Liver (tissue), 9 donors: Measurements from ENCODE around the gene ZNF33B. TPM values are rescaled to one million over a fixed set of nuclear protein-coding genes. Genes with fewer than 3 reads are reported as not detected.

Experiments
- DNase-seq: peaks from one replicate; pipeline ENCODE4 v3.0.0-alpha.2; 2017; ENCODE audit warnings: low spot score
- H3K27ac ChIP-seq, 2 donors: one replicate each; pipeline ENCODE4 v1.7.0; 2013; ENCODE audit warnings: inconsistent platforms in 2 of 2, low read length in 2 of 2, control low read depth in 1 of 2, low read depth in 1 of 2, mild to moderate bottlenecking in 1 of 2
- H3K27me3 ChIP-seq, 4 donors: one replicate each; pipeline versions ENCODE4 v1.6.1 to v1.7.0; 2013; ENCODE audit warnings: low read length in 3 of 4, inconsistent platforms in 1 of 4, mild to moderate bottlenecking in 1 of 4, moderate library complexity in 1 of 4; ENCODE audit not compliant: control insufficient read depth in 4 of 4, insufficient read depth in 4 of 4
- H3K36me3 ChIP-seq, 4 donors: one replicate each; pipeline versions ENCODE4 v1.6.1 to v1.7.0; 2013; ENCODE audit warnings: low read length in 3 of 4, mild to moderate bottlenecking in 3 of 4, low read depth in 1 of 4, moderate library complexity in 1 of 4; ENCODE audit not compliant: control insufficient read depth in 4 of 4, insufficient read depth in 3 of 4
- H3K4me1 ChIP-seq, 4 donors: one replicate each; pipeline versions ENCODE4 v1.6.1 to v1.7.0; 2013; ENCODE audit warnings: low read length in 3 of 4, mild to moderate bottlenecking in 3 of 4, moderate library complexity in 1 of 4; ENCODE audit not compliant: control insufficient read depth in 4 of 4, insufficient read depth in 4 of 4
- H3K4me3 ChIP-seq, 3 donors: one replicate each; pipeline versions ENCODE4 v1.6.1 to v1.7.0; 2013; ENCODE audit warnings: low read length in 3 of 3, control low read depth in 1 of 3, low read depth in 1 of 3, mild to moderate bottlenecking in 1 of 3
- H3K9ac ChIP-seq, 2 donors: one replicate each; pipeline ENCODE4 v1.7.0; 2013; ENCODE audit warnings: low read length in 2 of 2, mild to moderate bottlenecking in 2 of 2, moderate library complexity in 2 of 2, control low read depth in 1 of 2, low read depth in 1 of 2
- H3K9me3 ChIP-seq, 4 donors: one replicate each; pipeline versions ENCODE4 v1.6.1 to v1.7.0; 2013; ENCODE audit warnings: low read length in 3 of 4; ENCODE audit not compliant: control insufficient read depth in 4 of 4
- ATF3 ChIP-seq: IDR thresholded peaks from 2 replicates; pipeline ENCODE4 v1.6.1; 2016; ENCODE audit warnings: antibody characterized with exemption
- CTCF ChIP-seq: fragments of 150-350 bp; IDR thresholded peaks from 2 replicates; pipeline ENCODE4 v1.5.1; 2017; ENCODE audit warnings: improper control_type of control experiment, low read depth, low read length; ENCODE audit not compliant: missing input control
- EGR1 ChIP-seq, 2 donors: IDR thresholded peaks; 2 replicates each; pipeline ENCODE4 v1.6.1; 2016 to 2018; ENCODE audit warnings: antibody characterized with exemption in 2 of 2, low read depth in 2 of 2
- FOXA1 ChIP-seq: IDR thresholded peaks from 2 replicates; pipeline ENCODE4 v1.6.1; 2016; ENCODE audit warnings: antibody characterized with exemption
- FOXA2 ChIP-seq: IDR thresholded peaks from 2 replicates; pipeline ENCODE4 v1.6.1; 2016; ENCODE audit warnings: antibody characterized with exemption
- GABPA ChIP-seq, 2 donors: IDR thresholded peaks in 1 of 2; conservative IDR thresholded peaks in 1 of 2; 2 replicates each; pipeline ENCODE4 v1.6.1; 2016; ENCODE audit warnings: antibody characterized with exemption in 2 of 2, mild to moderate bottlenecking in 1 of 2, moderate library complexity in 1 of 2
- HNF4A ChIP-seq, 2 donors: conservative IDR thresholded peaks; 2 replicates each; pipeline ENCODE4 v1.6.1; 2016; ENCODE audit warnings: antibody characterized with exemption in 2 of 2, mild to moderate bottlenecking in 2 of 2
- HNF4G ChIP-seq: IDR thresholded peaks from 2 replicates; pipeline ENCODE4 v1.6.1; 2016; ENCODE audit warnings: antibody characterized with exemption
- JUND ChIP-seq, 2 donors: IDR thresholded peaks; 2 replicates each; pipeline ENCODE4 v1.6.1; 2016; ENCODE audit warnings: antibody characterized with exemption in 2 of 2
- MAX ChIP-seq: IDR thresholded peaks from 2 replicates; pipeline ENCODE4 v1.6.1; 2016; ENCODE audit warnings: antibody characterized with exemption
- NR2F2 ChIP-seq: IDR thresholded peaks from 2 replicates; pipeline ENCODE4 v1.6.1; 2016; ENCODE audit warnings: antibody characterized with exemption
- RAD21 ChIP-seq, 2 donors: IDR thresholded peaks; 2 replicates each; pipeline ENCODE4 v1.6.1; 2016; ENCODE audit warnings: antibody characterized with exemption in 2 of 2, mild to moderate bottlenecking in 2 of 2
- REST ChIP-seq: IDR thresholded peaks from 2 replicates; pipeline ENCODE4 v1.6.1; 2016; ENCODE audit warnings: antibody characterized with exemption, mild to moderate bottlenecking
- RXRA ChIP-seq, 2 donors: IDR thresholded peaks; 2 replicates each; pipeline ENCODE4 v1.6.1; 2017 to 2018; ENCODE audit warnings: antibody characterized with exemption in 2 of 2, mild to moderate bottlenecking in 1 of 2
- SP1 ChIP-seq: IDR thresholded peaks from 2 replicates; pipeline ENCODE4 v1.6.1; 2018; ENCODE audit warnings: antibody characterized with exemption, mild to moderate bottlenecking
- TAF1 ChIP-seq: conservative IDR thresholded peaks from 2 replicates; pipeline ENCODE4 v1.6.1; 2016; ENCODE audit warnings: antibody characterized with exemption, mild to moderate bottlenecking
- YY1 ChIP-seq: IDR thresholded peaks from 2 replicates; pipeline ENCODE4 v1.6.1; 2016; ENCODE audit warnings: antibody characterized with exemption, mild to moderate bottlenecking
- ZBTB33 ChIP-seq: IDR thresholded peaks from 2 replicates; pipeline ENCODE4 v1.6.1; 2016; ENCODE audit warnings: antibody characterized with exemption
- WGBS: extraction: QIAGEN DNeasy Blood & Tissue Kit; methylation state at CpG from one replicate; pipeline ENCODE4 v1.1.7; 2013; 5-methylcytosine and 5-hydroxymethylcytosine counted together
- polyA plus RNA-seq, 2 donors: library from polyadenylated mRNA; stranded (reverse) in 1 of 2; unstranded in 1 of 2; fragments of 200-250 nt in 1 of 2; fragments of >200 nt in 1 of 2; fragmentation: Nextera tagmentation in 1 of 2; extraction: Ambion mirVana in 1 of 2; gene quantifications; one replicate each; pipeline versions ENCODE4 v1.2.1 to v1.2.3, GENCODE V29; 2013 to 2015
- total RNA-seq, 2 donors: library from RNA; depleted of rRNA; stranded (reverse); fragments of >200 nt; gene quantifications; one replicate each; pipeline ENCODE4 v1.2.3, GENCODE V29; 2014
- donor health status: healthy.
- donor health status: healthy.
- donor health status: healthy.
- donor health status: healthy.
- donor health status: healthy.

ZNF33B gene
- total and polyA plus RNA-seq, 4 donors, result 5.6 to 16.0 (median 8.5) TPM

GRCh38 chr10:42553064-42553407 lies 85.3 kb downstream of the ZNF33B start:
- Histone ChIP-seq H3K36me3 (no peaks in the 10 kb centered on the region), H3K9me3 (no peaks in the 10 kb centered on the region), H3K4me1 (peaks cover 0 to 15% (median 11%) of the 10 kb centered on the region in 4 donors), H3K4me3 (peak overlapping the region; percentile 67 to 90 (median 89)), H3K9ac (peak overlapping the region; percentile 50 to 89), H3K27me3 (no peaks in the 10 kb centered on the region), H3K27ac (peak overlapping the region; percentile 19 to 57)
- WGBS, result 3% methylated on average over 14 of the region's 14 CpGs
- no peak for TF ChIP-seq ATF3
- TF ChIP-seq REST, result no peak
- no peak for TF ChIP-seq EGR1 (IDR thresholded peaks at IDR 0.05; ENCODE audit: low read depth in 2 of 2)
- peak; percentile 3 for TF ChIP-seq TAF1
- no peak for TF ChIP-seq NR2F2
- no peak for TF ChIP-seq HNF4A (conservative IDR thresholded peaks at IDR 0.05)
- peak; percentile 7 for TF ChIP-seq YY1
- TF ChIP-seq FOXA1, result no peak
- TF ChIP-seq RAD21 (IDR thresholded peaks at IDR 0.05), result no peak
- DNase-seq, result no peak

- TF ChIP-seq GABPA (IDR thresholded peaks at IDR 0.05 in 1 of 2, conservative IDR thresholded peaks at IDR 0.05 in 1 of 2), result peak in 1 of 2 donors; percentile 84
- TF ChIP-seq YY1, result peak; percentile 89
- TF ChIP-seq SP1, result peak; percentile 57
- no peak for TF ChIP-seq ATF3
- TF ChIP-seq RAD21 (IDR thresholded peaks at IDR 0.05), result peak; percentile 52 to 57
- TF ChIP-seq FOXA1, result no peak
- no peak for TF ChIP-seq CTCF
- TF ChIP-seq REST, result peak; percentile 58
- no peak for TF ChIP-seq HNF4G
- peak in 1 of 2 donors; percentile 42 for TF ChIP-seq HNF4A (conservative IDR thresholded peaks at IDR 0.05)
- no peak for TF ChIP-seq NR2F2
- peak; percentile 4 for TF ChIP-seq FOXA2
- TF ChIP-seq MAX, result peak; percentile 80
- TF ChIP-seq ZBTB33, result peak; percentile 89
- TF ChIP-seq TAF1, result peak; percentile 77
- peak in 1 of 2 donors; percentile 42 for TF ChIP-seq JUND (IDR thresholded peaks at IDR 0.05)
- peak in 1 of 2 donors; percentile 27 for TF ChIP-seq EGR1 (IDR thresholded peaks at IDR 0.05; ENCODE audit: low read depth in 2 of 2)
- peak in 1 of 2 donors; percentile 49 for TF ChIP-seq RXRA (IDR thresholded peaks at IDR 0.05)
- H3K4me1 ChIP-seq, result peaks cover 0 to 15% (median 11%) of the 10 kb centered on the region in 4 donors
- WGBS, result under 1% methylated on average over 61 of the region's 61 CpGs
- H3K4me3 ChIP-seq, result peak overlapping the region; percentile 67 to 90 (median 89)
- DNase-seq, result peak; percentile 96
- peak overlapping the region; percentile 50 to 89 for H3K9ac ChIP-seq
- peak overlapping the region in 1 of 2 donors; percentile 22 for H3K27ac ChIP-seq
- no peaks in the 10 kb centered on the region for H3K9me3 ChIP-seq
- peaks cover 0 to under 1% (median 0%) of the 10 kb centered on the region in 4 donors for H3K36me3 ChIP-seq
- H3K27me3 ChIP-seq, result no peaks in the 10 kb centered on the region
Observed at GRCh38 chr10:42552188-42553063, 85.9 kb downstream of the ZNF33B start.
